HG02642 (cell line): Measurements from ENCODE around the gene MZT2B.
A peak's percentile ranks its signal among the peaks of the same experiment; 100 is the strongest.
"Not testable (repeated sequence)": the region's sequence is repeated elsewhere in the genome, so short reads cannot be mapped to it uniquely, and the experiment has no call there.

ENCODE experiments used
- ATAC-seq: cut with Tn5 transposase; IDR thresholded peaks from one replicate; pipeline ENCODE4 v1.9.1; 2021; ENCODE audit warnings: mild to moderate bottlenecking; ENCODE audit not compliant: unreplicated experiment, poor library complexity

MZT2B gene

DNA sequence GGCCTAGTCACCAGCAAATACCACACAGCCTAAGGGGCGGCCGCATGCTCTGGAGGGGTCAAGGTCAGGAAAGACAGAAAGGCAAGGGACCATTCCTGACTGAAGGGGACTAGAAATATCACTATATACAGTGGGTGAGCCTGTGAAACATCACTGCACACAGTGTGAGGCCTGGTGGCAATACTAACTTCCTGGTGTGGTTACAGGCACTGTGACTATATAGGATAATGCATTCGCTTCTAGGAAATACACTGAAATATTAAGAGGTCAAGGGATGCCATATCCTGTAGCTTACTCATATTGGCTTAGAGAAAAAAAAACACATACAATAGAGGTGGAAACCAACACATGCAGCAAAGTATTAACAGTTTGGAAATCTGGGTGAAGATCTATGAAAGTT, 12.9 kb upstream of the MZT2B start:
- ATAC-seq, result not testable (repeated sequence)

DNA sequence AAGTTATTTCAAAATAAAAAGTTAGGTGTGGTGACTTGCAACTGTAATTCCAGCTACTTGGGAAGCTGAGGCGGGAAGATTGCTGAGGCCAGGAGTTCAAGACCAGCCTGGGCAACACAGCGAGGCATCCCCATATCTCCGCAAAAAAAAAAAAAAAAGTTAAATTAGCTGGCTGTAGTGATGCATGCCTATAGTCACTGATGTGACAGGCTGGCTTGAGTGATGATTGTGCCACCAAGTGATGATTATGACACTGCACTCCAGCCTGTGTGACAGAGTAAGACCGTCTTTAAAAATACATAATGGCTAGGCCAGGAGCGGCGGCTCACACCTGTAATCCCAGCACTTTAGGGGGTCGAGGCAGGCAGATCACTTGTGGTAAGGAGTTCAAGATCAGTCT, 12.2 kb upstream of the MZT2B start:
- no peak for ATAC-seq

DNA sequence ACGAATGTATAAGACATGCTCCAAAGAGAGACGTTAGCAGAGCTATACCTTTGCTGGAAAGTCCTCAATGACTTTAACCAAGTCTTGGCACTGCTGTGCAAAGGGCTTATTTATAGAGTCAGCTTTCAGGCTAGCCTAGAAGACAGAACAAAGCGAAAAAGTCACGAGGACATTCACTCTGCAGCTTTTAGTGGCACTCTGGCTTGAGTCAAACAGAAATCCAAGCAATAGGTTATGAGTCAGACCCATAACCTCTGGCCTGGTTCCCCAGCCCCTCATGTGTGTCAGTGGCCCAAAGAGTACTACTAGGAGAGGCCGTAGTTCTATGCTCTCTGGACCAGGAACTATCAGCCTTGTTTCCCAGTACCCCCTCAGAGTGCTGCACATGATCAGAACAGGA, 7.2 kb upstream of the MZT2B start:
- peak; percentile 58 for ATAC-seq

DNA sequence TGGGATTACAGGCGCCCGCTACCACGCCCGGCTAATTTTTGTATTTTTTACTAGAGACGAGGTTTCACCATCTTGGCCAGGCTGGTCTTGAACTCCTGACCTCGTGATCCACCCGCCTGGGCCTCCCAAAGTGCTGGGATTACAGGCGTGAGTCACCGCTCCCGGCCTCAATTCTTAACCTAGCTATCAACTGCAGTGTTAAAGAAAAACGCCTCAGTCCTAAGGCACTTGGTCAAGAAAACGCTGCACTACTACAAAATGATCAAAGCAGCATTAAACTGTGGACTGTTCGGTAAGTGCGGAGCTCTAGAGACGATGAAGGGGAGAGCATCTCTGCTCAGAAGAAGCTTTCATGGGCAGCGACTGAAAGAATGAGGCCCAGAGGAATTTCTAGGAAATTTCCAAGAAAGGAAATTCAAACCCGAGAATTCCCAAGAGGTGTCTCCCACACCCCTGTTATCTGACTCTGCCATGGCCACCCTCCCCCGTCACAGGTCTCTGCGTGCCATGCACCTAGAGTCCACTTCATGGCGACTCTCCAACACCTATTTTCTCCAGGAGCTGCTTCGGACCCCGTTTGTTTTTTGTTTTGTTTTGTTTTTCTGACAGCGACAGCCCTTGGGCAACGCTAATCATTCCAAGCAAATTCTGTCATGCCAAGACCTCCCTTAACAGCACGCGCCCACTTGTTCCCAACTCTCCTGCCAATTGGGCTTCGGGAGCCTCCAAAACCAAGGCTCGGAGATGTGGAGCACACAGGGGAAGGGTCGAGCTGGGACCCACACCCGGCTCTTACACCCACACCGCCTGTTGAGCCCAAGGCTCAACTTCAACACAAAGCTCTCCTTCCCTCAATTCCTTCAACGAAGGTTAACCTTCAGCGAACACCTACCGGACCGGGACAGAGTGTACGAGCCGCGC, 1.4 kb upstream of the MZT2B start:
- ATAC-seq, result not testable (repeated sequence)

DNA sequence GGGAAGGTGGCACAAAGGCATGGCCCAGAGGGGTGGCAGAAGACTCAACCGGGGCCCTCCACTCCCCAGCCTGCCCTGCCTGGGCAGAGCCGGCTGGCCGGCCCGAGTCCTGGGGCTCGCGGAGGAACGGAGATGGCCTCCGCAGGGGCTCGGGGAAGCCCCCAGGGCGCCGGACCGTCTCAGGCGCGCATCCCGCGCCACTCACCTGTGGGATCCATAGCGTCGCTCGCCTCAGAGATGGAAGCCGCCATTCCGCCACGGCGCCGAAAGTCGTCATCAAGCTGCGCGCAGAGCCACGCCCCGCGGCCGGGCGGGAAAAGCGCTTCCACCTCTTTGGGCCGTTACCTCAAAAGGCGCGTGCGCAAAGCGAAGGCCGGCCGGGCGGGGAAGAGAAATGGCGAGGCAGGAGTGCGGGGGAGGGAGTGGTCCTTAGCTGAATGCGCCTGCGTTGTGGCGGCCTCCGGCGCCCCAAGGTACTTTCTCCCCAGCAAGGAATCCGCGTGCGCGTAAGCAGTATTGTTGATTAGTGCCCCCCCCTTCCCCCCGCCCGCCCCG, 660 bp upstream of the MZT2B start, which contains the start of gene SMPD4:
SMPD4 (minus strand) TSS at position 278 of the 555 bp plus-strand sequence. CDS start 5,010 bp downstream, outside the sequence.
- peak; percentile 67 for ATAC-seq

DNA sequence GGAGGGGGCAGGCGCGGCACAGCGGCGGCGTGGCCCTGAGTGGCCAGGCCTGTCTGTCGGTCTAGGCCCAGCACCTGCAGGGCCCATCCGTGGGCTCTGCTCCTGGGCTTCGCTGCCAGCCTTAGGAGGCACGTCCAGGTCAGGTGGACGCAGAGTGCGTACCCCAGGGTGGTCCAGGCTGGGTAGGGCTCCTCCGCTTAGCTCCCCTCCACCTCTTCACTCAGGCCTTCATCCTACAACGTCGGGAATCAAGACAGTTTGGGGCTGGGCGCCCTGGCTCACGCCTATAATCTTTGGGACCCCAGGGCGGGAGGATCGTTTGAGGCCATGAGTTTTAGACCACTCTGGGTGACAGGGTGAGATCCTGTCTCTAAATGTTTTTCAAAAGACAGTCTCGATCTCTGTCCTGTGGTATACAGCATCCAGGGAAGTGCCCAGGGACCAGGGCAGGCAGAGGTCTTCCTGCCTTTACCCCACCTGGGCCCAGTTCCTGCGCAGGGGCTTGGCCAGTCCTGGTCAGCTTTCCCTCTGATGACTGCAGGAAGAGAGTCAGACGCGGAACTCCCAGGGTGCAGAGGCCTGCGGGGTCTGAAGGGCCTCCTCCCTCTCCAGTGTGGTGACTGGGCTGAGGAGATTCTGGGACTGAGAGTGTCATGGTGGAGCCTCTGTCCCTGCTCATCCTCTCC, 907 bp downstream of the MZT2B start:
- ATAC-seq, result not testable (repeated sequence)

DNA sequence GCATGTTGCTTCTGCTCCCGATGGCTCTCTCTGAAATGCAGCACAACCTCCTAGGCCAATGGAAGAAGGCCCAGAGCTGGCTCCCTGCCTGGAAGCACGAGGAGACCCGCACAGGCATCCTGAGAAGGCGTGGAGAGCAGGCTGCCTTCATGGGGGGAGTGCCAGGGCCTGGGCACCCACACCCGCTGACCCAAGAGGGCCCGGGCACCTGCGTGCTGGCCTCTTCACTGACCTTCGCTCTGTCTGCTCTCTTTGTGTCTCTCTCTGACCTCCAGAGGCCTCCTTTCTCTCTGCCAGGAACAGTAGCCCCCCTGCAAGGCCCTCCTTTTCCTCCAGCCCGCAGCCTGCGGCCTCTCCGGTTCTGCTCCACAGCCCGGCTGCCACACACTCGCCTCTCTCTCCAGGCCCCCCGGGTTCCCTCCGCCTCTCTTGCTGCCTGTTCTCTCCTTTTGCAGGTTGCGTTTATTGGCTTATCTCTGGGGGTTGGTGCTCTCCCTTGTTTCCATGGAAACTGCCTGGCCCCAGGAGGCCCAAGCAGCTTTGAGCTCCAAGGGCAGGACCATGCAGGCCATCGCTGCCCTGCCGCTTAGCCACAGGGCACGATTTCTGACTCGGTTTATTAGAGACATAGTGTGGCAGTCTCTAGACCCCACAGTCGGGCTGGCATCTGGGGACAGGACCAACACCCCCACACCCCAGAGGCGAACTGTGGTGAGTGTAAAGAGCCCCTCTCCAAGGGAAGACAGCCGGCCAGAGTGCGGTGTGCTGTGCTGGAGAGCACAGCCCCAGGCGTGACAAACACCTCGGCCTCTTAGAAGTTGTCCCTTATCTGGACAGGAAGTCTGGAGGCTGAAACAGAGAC, 1.7 kb downstream of the MZT2B start:
- no peak for ATAC-seq

DNA sequence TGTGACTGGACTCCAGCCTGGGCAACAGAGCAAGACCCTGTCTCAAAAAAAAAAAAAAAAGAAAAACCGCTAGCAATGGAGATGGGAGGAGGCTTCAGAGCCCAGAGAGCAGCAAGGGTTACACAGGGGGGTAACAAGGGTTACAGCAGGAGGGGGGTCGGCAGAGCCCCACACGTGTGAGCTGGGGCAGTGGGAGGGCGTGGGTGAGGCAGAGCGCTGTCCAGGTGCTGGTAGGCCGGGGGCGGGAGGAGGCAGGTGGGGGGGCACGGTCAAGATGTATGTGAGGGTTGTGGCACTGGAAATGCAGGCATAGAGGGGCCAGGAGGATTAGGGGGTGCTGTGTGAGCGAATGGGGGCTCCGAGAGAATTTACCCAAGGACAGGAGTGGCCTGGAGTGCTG, 3.4 kb downstream of the MZT2B start:
- no peak for ATAC-seq

DNA sequence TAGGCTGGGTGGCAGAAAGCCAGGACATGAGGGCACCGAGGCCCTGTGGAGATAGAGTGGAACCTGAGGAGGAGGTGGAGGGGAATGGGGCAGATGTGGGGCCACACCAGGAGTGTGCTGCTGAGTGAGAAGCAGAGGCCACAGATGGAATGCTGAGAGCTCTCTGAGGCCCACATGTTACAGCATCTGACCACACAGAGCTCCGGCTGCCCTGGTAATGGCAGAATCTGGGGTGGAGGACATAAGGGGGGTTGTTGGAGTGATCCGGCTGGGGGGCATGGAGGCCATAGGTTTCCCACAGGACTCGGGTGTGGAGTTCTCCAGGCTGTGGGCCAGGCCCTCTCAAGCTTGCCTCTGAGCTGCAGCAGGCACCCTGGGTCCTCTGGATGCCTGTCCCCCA, 3.8 kb downstream of the MZT2B start:
- no peak for ATAC-seq

DNA sequence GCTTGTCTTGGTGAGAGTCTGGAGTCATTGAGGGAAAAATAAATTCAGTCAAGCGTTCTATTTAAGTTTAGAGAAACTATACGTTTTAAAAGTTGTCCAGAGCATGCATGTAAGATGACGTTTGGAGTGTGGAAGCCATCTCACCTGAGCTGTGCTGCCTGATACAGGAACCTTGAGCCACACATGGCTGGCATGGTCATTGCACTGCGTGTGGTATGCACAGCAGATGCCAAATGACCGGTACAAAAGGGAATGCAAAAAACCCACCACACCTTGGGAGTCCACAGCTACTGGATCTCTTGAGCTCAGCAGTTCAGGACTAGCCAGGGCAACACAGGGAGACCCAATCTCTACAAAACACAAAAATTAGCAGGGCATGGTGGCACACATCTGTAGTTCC, 4.3 kb downstream of the MZT2B start:
- ATAC-seq, result no peak

DNA sequence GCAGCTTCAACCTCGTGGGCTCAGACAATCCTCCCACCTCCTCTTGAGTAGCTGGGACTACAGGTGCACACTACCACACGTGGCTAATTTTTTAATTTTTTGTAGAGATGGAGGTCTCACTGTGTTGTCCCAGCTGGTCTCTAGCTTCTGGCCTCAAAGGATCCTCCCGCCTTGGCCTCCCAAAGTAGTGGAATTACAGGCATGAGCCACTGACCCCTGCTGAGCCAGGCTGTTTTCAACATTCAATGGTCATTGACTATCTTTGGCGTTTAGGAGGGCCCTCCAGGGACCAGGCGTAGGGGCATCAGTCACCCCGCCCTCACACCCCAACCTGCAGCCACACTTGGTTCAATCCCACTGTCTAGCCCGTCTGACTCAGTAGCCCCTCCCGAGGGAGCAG, 5.2 kb downstream of the MZT2B start:
- no peak for ATAC-seq

DNA sequence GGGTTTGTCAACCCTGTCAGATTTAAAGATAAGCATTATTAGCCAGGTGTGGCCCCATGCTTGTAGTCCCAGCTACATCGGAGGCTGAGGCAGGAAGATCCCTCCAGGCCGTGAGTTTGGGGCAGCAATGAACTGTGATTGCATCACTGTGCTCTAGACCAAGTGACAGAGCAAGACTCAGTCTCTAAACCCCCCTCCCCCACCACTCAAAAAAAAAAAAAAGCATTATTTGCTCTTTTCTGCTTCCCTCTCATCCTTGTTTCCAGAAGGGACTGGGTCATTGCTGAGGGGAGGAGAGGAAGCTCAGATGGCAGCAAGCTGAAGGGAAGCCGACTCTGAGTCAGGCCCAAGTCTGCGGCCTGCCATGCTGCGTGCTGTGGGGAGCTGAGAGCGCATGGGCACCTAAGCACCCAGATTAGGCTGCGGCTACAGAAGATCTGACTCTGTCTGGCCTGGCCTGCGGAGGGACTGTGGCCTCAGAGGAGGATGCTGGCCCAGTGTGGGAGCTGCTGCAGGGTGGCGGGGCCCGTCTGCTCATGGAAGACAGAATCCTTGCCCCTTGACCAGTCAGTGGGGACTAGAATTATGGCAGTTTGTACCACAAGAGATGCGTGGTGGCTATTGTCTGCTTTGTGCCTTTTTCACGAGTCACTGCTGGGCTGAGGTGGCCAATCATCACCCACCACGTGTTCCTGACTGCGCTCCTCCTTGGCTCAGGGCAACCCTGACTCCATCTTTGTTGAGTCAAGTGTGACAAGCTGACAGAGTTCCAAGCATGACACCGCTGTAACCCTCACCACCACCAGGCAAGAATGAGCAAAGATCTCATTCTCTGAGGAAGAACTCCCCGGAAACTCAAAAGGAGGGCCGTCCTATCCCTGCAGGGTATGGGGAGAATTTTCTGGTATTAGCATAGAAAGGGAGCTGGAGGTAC, 6.1 kb downstream of the MZT2B start:
- not testable (repeated sequence) for ATAC-seq

DNA sequence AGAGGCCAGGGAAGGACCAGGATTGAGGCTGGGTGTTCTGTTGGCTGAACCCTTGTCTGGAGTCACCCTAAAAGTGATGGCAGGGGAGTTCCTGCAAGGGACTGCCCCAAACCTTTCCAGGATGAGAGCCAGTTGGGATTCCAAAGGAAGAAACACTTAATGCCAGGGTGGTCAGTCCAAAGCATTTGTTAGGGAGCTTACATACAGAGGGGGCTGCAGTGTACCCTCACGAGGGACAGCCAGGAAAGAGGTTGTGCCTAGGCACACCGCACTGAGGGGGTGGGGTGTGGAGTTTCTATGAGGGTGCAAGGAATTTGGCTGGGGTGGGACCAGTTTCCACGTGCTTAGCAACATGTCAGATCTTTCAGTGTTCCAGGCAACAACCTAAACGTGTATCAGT, 6.9 kb downstream of the MZT2B start:
- ATAC-seq, result not testable (repeated sequence)

DNA sequence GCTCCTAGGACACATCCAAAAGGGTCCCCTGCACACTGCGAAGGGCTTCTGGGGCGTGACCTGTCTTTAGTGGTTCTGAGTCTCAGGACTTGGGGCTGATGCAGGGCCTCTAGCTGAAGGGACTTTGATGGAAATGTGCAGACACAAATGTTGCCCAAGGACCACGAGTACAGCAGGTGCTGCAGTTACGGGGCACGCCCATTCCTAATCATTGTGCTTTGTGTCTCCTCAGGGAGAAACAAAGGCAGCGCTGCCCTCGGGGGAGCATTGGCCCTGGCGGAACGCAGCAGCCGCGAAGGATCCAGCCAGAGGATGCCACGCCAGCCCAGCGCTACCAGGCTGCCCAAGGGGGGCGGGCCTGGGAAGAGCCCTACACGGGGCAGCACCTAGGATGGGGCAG, 8.2 kb downstream of the MZT2B start:
- no peak for ATAC-seq

DNA sequence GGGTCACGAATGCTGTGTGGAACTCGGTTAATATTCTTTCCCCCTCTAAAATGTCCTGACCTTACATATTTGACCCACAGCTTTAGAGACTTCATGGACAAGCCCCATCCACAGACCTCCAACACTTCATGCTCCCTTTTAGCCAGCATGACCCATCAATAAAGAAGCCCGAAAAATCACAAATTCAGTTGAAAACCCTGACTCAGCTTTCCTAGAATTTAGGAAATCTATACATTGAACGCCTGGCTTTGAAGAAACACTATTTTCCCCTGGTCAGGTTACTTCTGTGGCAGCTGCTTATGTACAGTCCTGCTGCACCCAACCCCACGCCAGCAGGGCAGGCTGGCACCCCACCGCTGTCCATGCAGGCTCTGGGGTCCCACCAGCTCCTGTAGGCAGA, 9.3 kb downstream of the MZT2B start:
- not testable (repeated sequence) for ATAC-seq

DNA sequence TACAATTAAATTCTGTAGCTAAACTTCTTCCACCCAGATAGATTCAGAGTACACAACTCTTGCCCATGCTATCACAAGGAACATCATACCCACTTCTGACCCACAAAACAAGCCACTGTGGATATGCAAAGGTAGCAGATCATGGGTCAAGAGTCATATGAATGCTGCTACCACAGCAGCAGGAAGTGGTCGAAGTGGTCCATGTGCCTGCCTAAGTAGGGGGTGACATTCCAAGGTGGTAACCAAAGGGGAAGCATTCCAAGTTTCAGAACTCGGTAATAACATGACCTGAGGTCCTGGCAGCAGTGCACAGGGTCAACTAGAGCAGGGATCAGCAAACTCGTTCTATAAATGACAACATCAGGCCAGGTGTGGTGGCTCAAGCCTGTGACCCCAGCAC, 10.4 kb downstream of the MZT2B start:
- not testable (repeated sequence) for ATAC-seq

DNA sequence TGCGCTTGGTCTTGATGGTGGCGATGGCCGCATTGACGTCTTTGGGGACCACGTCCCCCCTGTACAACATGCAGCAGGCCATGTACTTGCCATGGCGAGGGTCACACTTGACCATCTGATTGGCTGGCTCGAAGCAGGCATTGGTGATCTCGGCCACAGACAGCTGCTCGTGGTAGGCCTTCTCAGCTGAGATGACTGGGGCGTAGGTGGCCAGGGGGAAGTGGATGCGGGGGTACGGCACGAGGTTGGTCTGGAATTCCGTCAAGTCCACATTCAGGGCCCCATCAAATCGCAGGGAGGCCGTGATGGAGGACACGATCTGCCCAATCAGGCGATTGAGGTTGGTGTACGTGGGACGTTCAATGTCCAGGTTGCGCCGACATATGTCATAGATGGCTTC, 11.8 kb downstream of the MZT2B start:
- ATAC-seq, result not testable (repeated sequence)

DNA sequence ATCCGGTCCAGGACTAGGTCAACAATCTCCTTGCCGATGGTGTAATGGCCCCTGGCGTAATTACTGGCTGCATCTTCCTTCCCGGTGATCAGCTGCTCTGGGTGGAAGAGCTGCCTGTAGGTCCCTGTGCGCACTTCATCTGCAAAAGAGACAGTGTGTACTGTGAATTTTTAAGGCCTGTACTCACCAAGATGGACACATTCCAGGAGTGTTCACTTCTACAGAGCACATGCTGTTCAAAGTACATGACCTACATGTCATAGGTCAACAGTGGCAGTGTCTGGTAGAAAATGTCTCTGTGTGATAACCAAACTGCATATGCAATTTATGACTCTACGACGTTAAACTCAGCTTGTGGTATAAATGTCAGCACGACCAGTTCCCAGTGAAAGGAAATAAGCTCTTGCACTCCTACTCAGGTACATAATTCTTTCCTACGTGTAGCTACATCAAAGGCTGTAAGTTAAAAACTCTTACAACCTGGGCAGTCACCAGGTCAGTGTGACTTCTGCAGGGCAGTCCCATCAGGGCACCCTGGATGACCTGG, 13.1 kb downstream of the MZT2B start:
- not testable (repeated sequence) for ATAC-seq

DNA sequence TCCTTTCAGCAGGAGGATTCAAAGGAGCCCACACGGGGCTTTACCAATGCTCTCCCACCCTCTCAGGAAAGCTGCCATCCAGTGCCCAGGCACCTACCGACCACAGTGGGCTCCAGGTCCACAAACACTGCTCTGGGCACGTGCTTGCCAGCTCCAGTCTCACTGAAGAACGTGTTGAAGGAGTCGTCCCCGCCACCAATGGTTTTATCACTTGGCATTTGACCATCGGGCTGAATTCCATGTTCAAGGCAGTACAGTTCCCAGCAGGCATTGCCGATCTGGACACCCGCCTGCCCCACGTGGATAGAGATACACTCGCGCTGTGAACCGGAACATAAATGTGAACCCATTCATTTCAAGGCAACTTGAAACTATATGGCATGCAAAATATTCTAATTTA, 14.0 kb downstream of the MZT2B start:
- ATAC-seq, result not testable (repeated sequence)
